ENCODE results near the gene SLC35A4.
A peak's percentile ranks its signal among the peaks of the same experiment; 100 is the strongest.

SLC35A4 gene

GRCh38 chr5:140551872-140552271 lies 12.8 kb upstream of the SLC35A4 start:
- TF ChIP-seq ZFX (IDR thresholded peaks at IDR 0.05; ENCODE audit: borderline replicate concordance) (no peak), CTCF (IDR thresholded peaks at IDR 0.05) (no peak)
- H3K27ac ChIP-seq = peak overlapping the region; percentile 89; the same call in 1 of the 2 replicates

- TF ChIP-seq CTCF (IDR thresholded peaks at IDR 0.05) = no peak
- TF ChIP-seq ZFX (IDR thresholded peaks at IDR 0.05; ENCODE audit: borderline replicate concordance) = no peak
- H3K27ac ChIP-seq = peak overlapping the region; percentile 42; the same call in 1 of the 2 replicates
These were observed 11.0 kb upstream of the SLC35A4 start for GRCh38 chr5:140553657-140554056.

GRCh38 chr5:140554454-140554853 lies 10.2 kb upstream of the SLC35A4 start:
- TF ChIP-seq ZFX (IDR thresholded peaks at IDR 0.05; ENCODE audit: borderline replicate concordance) (no peak), CTCF (IDR thresholded peaks at IDR 0.05) (no peak)
- H3K27ac ChIP-seq = peak overlapping the region; percentile 42

GRCh38 chr5:140555747-140556312 lies 8.8 kb upstream of the SLC35A4 start:
- H3K27ac ChIP-seq = no peak overlapping the region; the same call in 1 of the 2 replicates

GRCh38 chr5:140556438-140556837 lies 8.2 kb upstream of the SLC35A4 start:
- TF ChIP-seq ZFX (IDR thresholded peaks at IDR 0.05; ENCODE audit: borderline replicate concordance) = no peak
- TF ChIP-seq CTCF (IDR thresholded peaks at IDR 0.05) = no peak
- peak overlapping the region; percentile 74 for H3K27ac ChIP-seq

More at GRCh38 chr5:140555747-140556312, 8.8 kb upstream of the SLC35A4 start:
- no peak for TF ChIP-seq CTCF (IDR thresholded peaks at IDR 0.05)
- TF ChIP-seq ZFX (IDR thresholded peaks at IDR 0.05; ENCODE audit: borderline replicate concordance) = no peak

- peak within 1 kb of the TSS; percentile 74 for H3K27ac ChIP-seq
- TF ChIP-seq CTCF (IDR thresholded peaks at IDR 0.05) (no peak), ZFX (IDR thresholded peaks at IDR 0.05; ENCODE audit: borderline replicate concordance) (no peak)
These were observed 7.4 kb upstream of the SLC35A4 start, which contains the start of gene SRA1 for GRCh38 chr5:140557136-140557805. SRA1 (minus strand) TSS chr5:140557473; CDS start chr5:140557452, 21 bp downstream.

- TF ChIP-seq ZFX (IDR thresholded peaks at IDR 0.05; ENCODE audit: borderline replicate concordance) (no peak), CTCF (IDR thresholded peaks at IDR 0.05) (no peak)
- H3K27ac ChIP-seq = peak overlapping the region; percentile 74
These were observed 6.7 kb upstream of the SLC35A4 start for GRCh38 chr5:140557965-140558364.
